CD8-positive, alpha-beta memory T cell (primary cell): Measurements from ENCODE around the gene CDH8. TPM values are rescaled to one million over a fixed set of nuclear protein-coding genes. Genes with fewer than 3 reads are reported as not detected.
"Not testable (repeated sequence)": the region's sequence is repeated elsewhere in the genome, so short reads cannot be mapped to it uniquely, and the experiment has no call there.

Experiments
- CTCF ChIA-PET: fragments of 350-600 bp; sonication (Branson Sonifier 250); formaldehyde crosslinking; loops from one replicate; lab custom pipeline; 2021; ENCODE audit warnings: antibody characterized with exemption; lab: Charles Lee
- POLR2A ChIA-PET: fragments of 350-600 bp; sonication (Branson Sonifier 250); formaldehyde crosslinking; loops from one replicate; lab custom pipeline; 2021; ENCODE audit warnings: antibody characterized with exemption; lab: Charles Lee
- DNase-seq, 5 donors: peaks; one replicate each; pipeline versions ENCODE4 v3.0.0 to v3.0.0-alpha.2; 2020 to 2022; ENCODE audit warnings: mixed read lengths in 1 of 5
- H3K27ac ChIP-seq: one replicate; pipeline ENCODE4 v1.7.0; 2013; ENCODE audit warnings: low read depth, mild to moderate bottlenecking, low read length, moderate library complexity
- H3K27me3 ChIP-seq: 2 replicates; pipeline ENCODE4 v1.7.0; 2013; ENCODE audit warnings: low read length, mild to moderate bottlenecking; ENCODE audit not compliant: insufficient read depth, poor library complexity, severe bottlenecking
- H3K36me3 ChIP-seq: 2 replicates; pipeline ENCODE4 v1.7.0; 2013; ENCODE audit warnings: mild to moderate bottlenecking, low read length, moderate library complexity; ENCODE audit not compliant: insufficient read depth
- H3K4me1 ChIP-seq: 2 replicates; pipeline ENCODE4 v1.7.0; 2013; ENCODE audit warnings: mild to moderate bottlenecking, low read length, moderate library complexity; ENCODE audit not compliant: insufficient read depth
- H3K4me3 ChIP-seq: 2 replicates; pipeline ENCODE4 v1.7.0; 2013; ENCODE audit warnings: mild to moderate bottlenecking, low read length
- H3K9me3 ChIP-seq: 2 replicates; pipeline ENCODE4 v1.7.0; 2013; ENCODE audit warnings: mild to moderate bottlenecking, low read length
- H3K27ac Mint-ChIP-seq, 8 donors: one replicate each; pipeline ENCODE4 v1.8.0; 2020 to 2021; ENCODE audit warnings: mixed read lengths in 8 of 8, mild to moderate bottlenecking in 6 of 8, inconsistent platforms in 3 of 8, moderate library complexity in 3 of 8
- H3K27me3 Mint-ChIP-seq, 2 donors: one replicate each; pipeline ENCODE4 v1.8.0; 2020 to 2021; ENCODE audit warnings: mixed read lengths in 2 of 2, mild to moderate bottlenecking in 1 of 2, moderate library complexity in 1 of 2
- H3K36me3 Mint-ChIP-seq, 3 donors: one replicate each; pipeline ENCODE4 v1.8.0; 2020 to 2021; ENCODE audit warnings: mixed read lengths in 3 of 3, inconsistent platforms in 1 of 3, mild to moderate bottlenecking in 1 of 3
- H3K4me1 Mint-ChIP-seq, 3 donors: one replicate each; pipeline ENCODE4 v1.8.0; 2020 to 2021; ENCODE audit warnings: mixed read lengths in 3 of 3, inconsistent platforms in 1 of 3, mild to moderate bottlenecking in 1 of 3
- H3K4me3 Mint-ChIP-seq, 7 donors: one replicate each; pipeline ENCODE4 v1.8.0; 2020 to 2021; ENCODE audit warnings: mixed read lengths in 7 of 7, mild to moderate bottlenecking in 6 of 7, moderate library complexity in 4 of 7, inconsistent platforms in 2 of 7
- H3K9me3 Mint-ChIP-seq, 5 donors: one replicate each; pipeline ENCODE4 v1.8.0; 2020 to 2022; ENCODE audit warnings: mixed read lengths in 5 of 5, mild to moderate bottlenecking in 3 of 5, moderate library complexity in 2 of 5, inconsistent platforms in 1 of 5
- polyA plus RNA-seq: library from polyadenylated mRNA; unstranded; fragments of 300-500 nt; fragmentation: Illumina TruSeq; gene quantifications from one replicate; pipeline ENCODE4 v1.2.3, GENCODE V29; 2021
- total RNA-seq, 2 experiments: library from RNA; stranded (reverse); gene quantifications; one replicate each; pipeline ENCODE4 v1.2.3, GENCODE V29; 2021

CDH8 gene
- total and polyA plus RNA-seq, 3 experiments from 2014 or later, result not detected

DNA sequence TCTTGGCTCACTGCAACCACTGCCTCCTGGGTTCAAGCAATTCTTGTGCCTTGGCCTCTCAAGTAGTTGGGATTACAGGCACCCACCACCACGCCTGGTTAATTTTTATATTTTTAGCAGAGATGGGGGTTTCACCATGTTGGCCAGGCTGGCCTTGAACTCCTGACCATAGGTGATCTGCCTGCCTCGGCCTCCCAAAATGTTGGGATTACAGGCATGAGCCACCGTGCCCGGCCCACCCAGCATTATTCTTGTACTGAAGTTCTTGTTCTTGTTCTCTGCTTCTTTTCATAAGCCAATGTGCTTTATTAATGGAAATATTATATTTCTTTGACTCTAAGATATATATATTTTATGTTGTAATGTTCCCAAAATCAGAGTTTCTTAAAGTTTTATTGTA, 336.6 kb downstream of the CDH8 start:
- H3K36me3 ChIP-seq, H3K27me3 ChIP-seq, H3K4me1 Mint-ChIP-seq, H3K4me1 ChIP-seq, H3K9me3 ChIP-seq, POLR2A ChIA-PET, H3K36me3 Mint-ChIP-seq, H3K27me3 Mint-ChIP-seq, H3K4me3 Mint-ChIP-seq, CTCF ChIA-PET, H3K27ac ChIP-seq, H3K27ac Mint-ChIP-seq, H3K4me3 ChIP-seq, DNase-seq: not testable (repeated sequence)
- H3K9me3 Mint-ChIP-seq, result peaks cover 8 to 45% (median 16%) of the 10 kb centered on the region in 5 donors

DNA sequence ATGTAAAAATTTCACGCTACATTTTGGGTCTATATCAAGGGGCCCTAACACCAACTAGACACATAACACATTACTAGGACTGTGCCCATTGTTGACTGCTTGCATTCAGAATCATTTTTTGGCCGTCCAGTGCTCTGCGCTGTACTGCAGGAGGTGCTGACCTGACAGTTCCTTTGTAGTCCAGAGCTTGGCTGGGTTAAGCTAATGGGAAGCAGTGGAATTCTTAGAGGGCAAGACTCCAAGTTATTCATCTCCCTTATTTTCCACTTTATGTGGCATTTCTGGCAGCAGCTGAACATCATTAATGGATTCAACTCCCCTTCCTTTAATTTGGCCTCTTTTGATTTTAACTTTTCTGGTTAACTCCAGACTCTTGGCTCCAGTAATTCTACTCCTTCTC, 351.7 kb downstream of the CDH8 start:
- Mint-ChIP-seq H3K27ac (no peak overlapping the region), H3K9me3 (peaks cover 5 to 41% (median 16%) of the 10 kb centered on the region in 5 donors), H3K36me3 (no peaks in the 10 kb centered on the region), H3K4me1 (no peaks in the 10 kb centered on the region), H3K27me3 (no peaks in the 10 kb centered on the region), H3K4me3 (no peak overlapping the region)
- Histone ChIP-seq H3K36me3 (no peaks in the 10 kb centered on the region), H3K4me1 (no peaks in the 10 kb centered on the region), H3K27me3 (no peaks in the 10 kb centered on the region), H3K9me3 (no peaks in the 10 kb centered on the region), H3K4me3 (no peak overlapping the region), H3K27ac (no peak overlapping the region)
- CTCF ChIA-PET, result no interaction called here
- no peak for DNase-seq
- POLR2A ChIA-PET, result no interaction called here

DNA sequence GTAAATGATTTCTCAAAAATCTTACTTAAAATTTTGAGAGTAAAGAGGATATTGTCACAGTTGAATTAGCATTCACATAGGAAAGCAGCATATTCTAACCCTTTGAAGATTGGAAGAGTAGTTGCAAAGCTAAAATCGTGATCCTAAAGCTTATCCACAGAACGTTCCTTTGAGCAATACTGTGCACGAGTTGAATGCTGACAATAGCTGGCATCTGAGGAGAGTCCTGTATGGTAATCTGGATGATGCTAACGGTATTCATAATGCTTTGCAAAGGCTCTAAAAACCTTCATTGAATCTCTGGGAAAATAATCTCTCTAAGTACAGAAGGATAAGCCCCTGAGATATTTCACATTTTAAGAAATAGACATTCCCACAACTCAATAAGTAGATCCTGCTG, 354.6 kb downstream of the CDH8 start:
- Histone ChIP-seq H3K4me1 (no peaks in the 10 kb centered on the region), H3K4me3 (no peak overlapping the region), H3K27ac (no peak overlapping the region), H3K9me3 (no peaks in the 10 kb centered on the region), H3K27me3 (no peaks in the 10 kb centered on the region), H3K36me3 (no peaks in the 10 kb centered on the region)
- H3K4me3 Mint-ChIP-seq, result no peak overlapping the region
- no peak overlapping the region for H3K27ac Mint-ChIP-seq
- no peaks in the 10 kb centered on the region for H3K27me3 Mint-ChIP-seq
- DNase-seq, result no peak
- ChIA-PET POLR2A (no interaction called here), CTCF (no interaction called here)
- H3K36me3 Mint-ChIP-seq, result peaks cover 0 to 3% (median 0%) of the 10 kb centered on the region in 3 donors
- no peaks in the 10 kb centered on the region for H3K4me1 Mint-ChIP-seq
- H3K9me3 Mint-ChIP-seq, result peaks cover 5 to 51% (median 14%) of the 10 kb centered on the region in 5 donors

DNA sequence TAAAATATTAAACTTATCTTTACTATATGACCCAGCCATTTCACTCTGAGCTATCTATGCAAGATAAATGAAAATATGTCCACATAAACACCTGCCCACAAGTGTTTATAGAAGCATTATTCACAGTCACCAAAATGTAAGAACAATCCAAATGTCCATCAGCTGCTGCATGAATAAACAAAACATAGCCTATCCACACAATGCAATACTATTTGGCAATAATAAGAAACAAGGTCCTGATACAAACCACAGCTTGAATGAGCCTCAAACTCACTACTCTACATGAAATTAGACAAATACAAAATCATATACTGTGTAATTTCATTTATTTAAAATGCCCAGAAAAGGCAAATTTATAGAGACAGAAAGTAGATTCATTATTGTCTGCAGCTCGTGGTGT, 355.1 kb downstream of the CDH8 start:
- DNase-seq, result no peak
- Histone ChIP-seq H3K4me3 (no peak overlapping the region), H3K27me3 (no peaks in the 10 kb centered on the region), H3K4me1 (no peaks in the 10 kb centered on the region), H3K9me3 (no peaks in the 10 kb centered on the region), H3K36me3 (no peaks in the 10 kb centered on the region), H3K27ac (no peak overlapping the region)
- Mint-ChIP-seq H3K4me1 (no peaks in the 10 kb centered on the region), H3K9me3 (peaks cover 5 to 46% (median 19%) of the 10 kb centered on the region in 5 donors), H3K36me3 (peaks cover 0 to 3% (median 0%) of the 10 kb centered on the region in 3 donors), H3K4me3 (no peak overlapping the region), H3K27ac (no peak overlapping the region), H3K27me3 (no peaks in the 10 kb centered on the region)
- ChIA-PET POLR2A (no interaction called here), CTCF (no interaction called here)

DNA sequence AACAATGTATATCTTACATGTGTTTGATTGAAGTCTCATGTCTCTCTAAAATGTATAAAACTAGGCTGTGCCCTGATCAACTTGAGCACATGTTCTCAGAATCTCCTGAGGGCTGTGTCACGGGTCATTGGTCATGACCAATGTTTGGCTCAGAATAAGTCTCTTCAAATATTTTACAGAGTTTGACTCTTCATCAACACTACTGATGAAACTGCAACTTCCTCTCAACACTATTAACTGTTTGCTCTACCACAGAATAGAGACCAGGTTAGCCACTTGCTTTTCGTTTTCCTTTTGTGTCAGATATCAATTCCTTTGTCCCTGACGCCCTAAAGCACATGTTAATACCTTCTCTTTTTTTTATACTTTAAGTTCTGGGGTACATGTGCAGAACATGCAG, 358.1 kb downstream of the CDH8 start:
- no peaks in the 10 kb centered on the region for H3K9me3 ChIP-seq
- no peaks in the 10 kb centered on the region for H3K4me1 Mint-ChIP-seq
- no peak overlapping the region for H3K27ac ChIP-seq
- peaks cover 0 to 5% (median 0%) of the 10 kb centered on the region in 3 donors for H3K36me3 Mint-ChIP-seq
- POLR2A ChIA-PET, result no interaction called here
- no peaks in the 10 kb centered on the region for H3K36me3 ChIP-seq
- no peak overlapping the region for H3K27ac Mint-ChIP-seq
- no peaks in the 10 kb centered on the region for H3K27me3 ChIP-seq
- no peak overlapping the region for H3K4me3 Mint-ChIP-seq
- H3K4me3 ChIP-seq, result no peak overlapping the region
- CTCF ChIA-PET, result no interaction called here
- no peak for DNase-seq
- H3K4me1 ChIP-seq, result no peaks in the 10 kb centered on the region
- H3K27me3 Mint-ChIP-seq, result no peaks in the 10 kb centered on the region
- peaks cover 14 to 52% (median 18%) of the 10 kb centered on the region in 5 donors for H3K9me3 Mint-ChIP-seq

DNA sequence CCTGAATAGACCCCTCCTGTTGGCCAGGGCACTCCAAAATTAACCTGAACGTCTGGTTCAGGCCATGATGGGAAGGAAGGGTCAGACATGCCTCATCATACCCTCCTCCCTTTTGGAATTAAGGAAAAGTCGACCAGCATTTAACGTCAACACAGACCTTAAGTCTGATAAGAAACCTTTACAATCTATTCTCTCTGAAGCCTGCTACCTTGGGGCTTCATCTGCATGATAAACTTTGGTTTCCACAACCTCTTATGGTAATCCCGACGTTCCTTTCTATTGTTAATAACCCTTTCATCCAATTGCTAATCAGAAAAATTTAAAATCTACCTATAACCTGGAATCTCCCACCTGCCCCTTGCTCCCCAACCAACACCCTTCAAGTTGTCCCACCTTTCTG, 358.5 kb downstream of the CDH8 start:
- CTCF ChIA-PET, result no interaction called here
- H3K4me1 Mint-ChIP-seq, result no peaks in the 10 kb centered on the region
- no peak overlapping the region for H3K27ac Mint-ChIP-seq
- peaks cover 16 to 56% (median 18%) of the 10 kb centered on the region in 5 donors for H3K9me3 Mint-ChIP-seq
- no peaks in the 10 kb centered on the region for H3K27me3 ChIP-seq
- no peaks in the 10 kb centered on the region for H3K36me3 ChIP-seq
- POLR2A ChIA-PET, result no interaction called here
- no peaks in the 10 kb centered on the region for H3K4me1 ChIP-seq
- H3K36me3 Mint-ChIP-seq, result peaks cover 0 to 5% (median 0%) of the 10 kb centered on the region in 3 donors
- no peak overlapping the region for H3K4me3 Mint-ChIP-seq
- H3K9me3 ChIP-seq, result no peaks in the 10 kb centered on the region
- no peak overlapping the region for H3K27ac ChIP-seq
- no peak overlapping the region for H3K4me3 ChIP-seq
- DNase-seq, result no peak
- H3K27me3 Mint-ChIP-seq, result no peaks in the 10 kb centered on the region

DNA sequence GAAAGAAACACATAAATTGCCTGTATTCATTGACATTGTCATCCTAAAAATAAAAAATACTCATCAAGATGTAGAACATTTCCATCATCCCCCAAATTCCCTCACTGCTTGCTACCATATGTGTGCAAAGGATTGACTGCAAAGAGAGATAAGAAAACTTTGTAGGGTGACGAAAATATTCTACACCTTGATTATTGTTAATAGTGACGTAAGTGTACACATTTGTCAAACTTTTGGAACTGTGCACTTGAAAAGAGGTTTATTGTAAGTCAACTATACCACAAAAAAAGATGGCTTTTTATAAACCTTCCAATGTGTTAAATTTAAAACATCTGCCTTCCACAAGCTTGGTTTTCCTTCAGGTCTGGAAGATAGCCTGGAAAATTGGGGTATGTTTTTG, 359.5 kb downstream of the CDH8 start:
- Histone ChIP-seq H3K4me3 (no peak overlapping the region), H3K4me1 (no peaks in the 10 kb centered on the region), H3K27me3 (no peaks in the 10 kb centered on the region), H3K9me3 (no peaks in the 10 kb centered on the region), H3K27ac (no peak overlapping the region), H3K36me3 (no peaks in the 10 kb centered on the region)
- Mint-ChIP-seq H3K36me3 (peaks cover 0 to 5% (median 0%) of the 10 kb centered on the region in 3 donors), H3K4me3 (no peak overlapping the region), H3K27ac (no peak overlapping the region), H3K4me1 (no peaks in the 10 kb centered on the region), H3K27me3 (no peaks in the 10 kb centered on the region), H3K9me3 (peaks cover 16 to 57% (median 18%) of the 10 kb centered on the region in 5 donors)
- CTCF ChIA-PET, result no interaction called here
- POLR2A ChIA-PET, result no interaction called here
- DNase-seq, result no peak

DNA sequence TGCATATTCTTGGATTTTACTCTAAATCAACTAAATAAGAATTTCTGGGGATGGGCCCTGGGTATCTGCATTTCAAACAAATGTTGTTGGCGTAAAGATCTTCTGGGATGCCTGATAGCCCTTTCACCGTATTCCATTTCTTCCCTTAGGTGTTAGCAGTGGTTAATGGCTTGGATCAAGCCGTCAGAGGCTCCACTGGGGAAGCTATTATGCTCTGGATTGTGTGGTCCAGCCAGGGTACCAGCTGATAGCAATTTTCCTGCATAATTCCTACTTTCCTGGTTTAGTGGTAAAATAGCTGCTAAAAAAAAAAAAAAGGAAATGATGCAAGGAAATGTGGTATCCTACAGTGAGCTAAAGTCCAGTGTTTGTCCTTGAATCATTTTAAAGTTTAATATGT, 365.1 kb downstream of the CDH8 start:
- peaks cover 0 to 2% (median 0%) of the 10 kb centered on the region in 3 donors for H3K36me3 Mint-ChIP-seq
- no peak overlapping the region for H3K27ac Mint-ChIP-seq
- Histone ChIP-seq H3K27me3 (no peaks in the 10 kb centered on the region), H3K27ac (no peak overlapping the region), H3K36me3 (no peaks in the 10 kb centered on the region), H3K4me3 (no peak overlapping the region), H3K9me3 (no peaks in the 10 kb centered on the region), H3K4me1 (no peaks in the 10 kb centered on the region)
- no peak for DNase-seq
- H3K27me3 Mint-ChIP-seq, result no peaks in the 10 kb centered on the region
- ChIA-PET POLR2A (no interaction called here), CTCF (no interaction called here)
- H3K9me3 Mint-ChIP-seq, result peaks cover 13 to 42% (median 21%) of the 10 kb centered on the region in 5 donors
- H3K4me3 Mint-ChIP-seq, result no peak overlapping the region
- no peaks in the 10 kb centered on the region for H3K4me1 Mint-ChIP-seq

DNA sequence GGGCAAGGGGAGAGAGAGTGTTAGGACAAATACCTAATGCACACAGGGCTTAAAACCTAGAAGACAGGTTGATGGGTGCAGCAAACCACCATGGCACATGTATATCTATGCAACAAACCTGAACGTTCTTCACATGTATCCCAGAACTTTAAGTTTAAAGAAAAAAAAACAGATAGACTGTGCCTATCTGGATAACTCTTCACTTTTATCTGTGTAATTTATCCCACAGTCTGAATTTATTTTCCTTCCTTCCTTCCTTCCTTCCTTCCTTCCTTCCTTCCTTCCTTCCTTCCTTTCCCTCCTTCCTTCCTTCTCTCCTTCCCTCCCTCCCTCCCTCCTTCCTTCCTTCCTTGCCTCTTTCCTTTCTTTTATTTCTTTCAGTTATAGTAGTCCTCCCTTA, 370.7 kb downstream of the CDH8 start:
- Mint-ChIP-seq H3K36me3 (no peaks in the 10 kb centered on the region), H3K9me3 (peaks cover 15 to 47% (median 26%) of the 10 kb centered on the region in 5 donors), H3K4me1 (no peaks in the 10 kb centered on the region), H3K27me3 (no peaks in the 10 kb centered on the region), H3K4me3 (no peak overlapping the region), H3K27ac (no peak overlapping the region)
- DNase-seq, result no peak
- H3K36me3 ChIP-seq, result no peaks in the 10 kb centered on the region
- POLR2A ChIA-PET, result no interaction called here
- H3K4me3 ChIP-seq, result no peak overlapping the region
- CTCF ChIA-PET, result no interaction called here
- no peaks in the 10 kb centered on the region for H3K4me1 ChIP-seq
- H3K27ac ChIP-seq, result no peak overlapping the region
- H3K9me3 ChIP-seq, result no peaks in the 10 kb centered on the region
- no peaks in the 10 kb centered on the region for H3K27me3 ChIP-seq
